ENCODE results near the gene NPAS2. TPM values are rescaled to one million over a fixed set of nuclear protein-coding genes. Genes with fewer than 3 reads are reported as not detected.

NPAS2 gene
- polyA plus RNA-seq, 1 of the 3 experiments (the other 2 are of a cell fraction) = 58.5 TPM

GRCh38 chr2:100823665-100824438, 3.9 kb downstream of the NPAS2 start:
- H3K36me3 ChIP-seq (replicated peaks in 1 of 2; ENCODE audit: control insufficient read depth in 1 of 2, insufficient read depth in 2 of 2, low read length in 1 of 2) = peaks cover 0 to 7% of the 10 kb centered on the region in 2 experiments
- no peaks in the 10 kb centered on the region for H3K9me3 ChIP-seq
- no peaks in the 10 kb centered on the region for H3K9me2 ChIP-seq
- CTCF ChIA-PET = no interaction called here
- 82% methylated on average over 6 of the region's 6 CpGs for WGBS (ENCODE audit: low lambda C conversion rate)
- no peak for TF ChIP-seq RFX5 (IDR thresholded peaks at IDR 0.05; ENCODE audit: low read length)
- TF ChIP-seq RAD21 (IDR thresholded peaks at IDR 0.05; ENCODE audit: low read length) = no peak
- no peak for TF ChIP-seq NFIC (IDR thresholded peaks at IDR 0.05; ENCODE audit: borderline replicate concordance)
- TF ChIP-seq JUND (IDR thresholded peaks at IDR 0.05) = no peak
- TF ChIP-seq SIN3A (IDR thresholded peaks at IDR 0.05; ENCODE audit: borderline replicate concordance, low read depth, low read length) = no peak
- TF ChIP-seq MXI1 (IDR thresholded peaks at IDR 0.05; ENCODE audit: low read depth, low read length) = no peak
- no peak for TF ChIP-seq TAF1 (IDR thresholded peaks at IDR 0.05; ENCODE audit: borderline replicate concordance, low read depth, low read length)
- no peak for TF ChIP-seq TEAD4 (IDR thresholded peaks at IDR 0.05; ENCODE audit: borderline replicate concordance, insufficient read depth)
- no peak for TF ChIP-seq SMC3 (IDR thresholded peaks at IDR 0.05; ENCODE audit: low read depth, low read length)
- no peak for TF ChIP-seq CHD2 (IDR thresholded peaks at IDR 0.05; ENCODE audit: low read length, partially characterized antibody)
- no peak for TF ChIP-seq FOXM1 (IDR thresholded peaks at IDR 0.05; ENCODE audit: low read depth)
- no peak for TF ChIP-seq GABPA (IDR thresholded peaks at IDR 0.05; ENCODE audit: low read depth)
- TF ChIP-seq FOXJ3 (CRISPR knock-in tag; IDR thresholded peaks at IDR 0.05) = no peak
- no peak for TF ChIP-seq USF1 (IDR thresholded peaks at IDR 0.05; ENCODE audit: borderline replicate concordance, low read depth)
- TF ChIP-seq FOSL2 (IDR thresholded peaks at IDR 0.05; ENCODE audit: borderline replicate concordance, low read depth) = no peak
- TF ChIP-seq PBX3 (IDR thresholded peaks at IDR 0.05) = no peak
- TF ChIP-seq TCF12 (IDR thresholded peaks at IDR 0.05) = no peak
- no peaks in the 10 kb centered on the region; the same call in 1 of the 2 replicates for H4K20me1 ChIP-seq (ENCODE audit: insufficient read depth)
- H3K4me1 ChIP-seq (ENCODE audit: control insufficient read depth in 1 of 2, insufficient read depth in 2 of 2, low read depth in 1 of 2, low read length in 1 of 2) = peaks cover 0 to 4% of the 10 kb centered on the region in 2 experiments; a peak in 2 of 4 replicates
- no peak for DNase-seq
- POLR2A ChIA-PET = no interaction called here
- peaks cover 3% of the 10 kb centered on the region for H3F3A ChIP-seq (replicated peaks; ENCODE audit: insufficient read depth)
- no peaks in the 10 kb centered on the region for H3K27me3 ChIP-seq (ENCODE audit: insufficient read depth)
- H3K79me2 ChIP-seq (ENCODE audit: insufficient read depth) = peaks cover 78% of the 10 kb centered on the region
- no peak overlapping the region for H3K27ac ChIP-seq (ENCODE audit: low read depth in 2 of 2, low read length in 1 of 2)
- no peak overlapping the region for H3K4me3 ChIP-seq (ENCODE audit: low read depth in 2 of 2, low read length in 1 of 2)
- H3K4me2 ChIP-seq = no peak overlapping the region
- H2AFZ ChIP-seq (ENCODE audit: low read depth) = no peak overlapping the region
- H3K9ac ChIP-seq = no peak overlapping the region

- H2AFZ ChIP-seq (ENCODE audit: low read depth) = no peak overlapping the region
- H3K9me2 ChIP-seq = no peaks in the 10 kb centered on the region
- H3K27ac ChIP-seq (ENCODE audit: low read depth in 2 of 2, low read length in 1 of 2) = no peak overlapping the region
- no peak for DNase-seq
- TF ChIP-seq JUND (IDR thresholded peaks at IDR 0.05) (no peak), NFIC (IDR thresholded peaks at IDR 0.05; ENCODE audit: borderline replicate concordance) (no peak), NRF1 (IDR thresholded peaks at IDR 0.05; ENCODE audit: low read depth, low read length) (no peak), FOXJ3 (CRISPR knock-in tag; IDR thresholded peaks at IDR 0.05) (no peak), SIN3A (IDR thresholded peaks at IDR 0.05; ENCODE audit: borderline replicate concordance, low read depth, low read length) (no peak), USF1 (IDR thresholded peaks at IDR 0.05; ENCODE audit: borderline replicate concordance, low read depth) (no peak), GABPA (IDR thresholded peaks at IDR 0.05; ENCODE audit: low read depth) (no peak), MEF2A (IDR thresholded peaks at IDR 0.05; ENCODE audit: borderline replicate concordance, low read depth) (no peak), RFX5 (IDR thresholded peaks at IDR 0.05; ENCODE audit: low read length) (no peak), RAD21 (IDR thresholded peaks at IDR 0.05; ENCODE audit: low read length) (no peak), FOXM1 (IDR thresholded peaks at IDR 0.05; ENCODE audit: low read depth) (no peak), ELF1 (IDR thresholded peaks at IDR 0.05) (no peak), SMC3 (IDR thresholded peaks at IDR 0.05; ENCODE audit: low read depth, low read length) (no peak), MAX (IDR thresholded peaks at IDR 0.05; ENCODE audit: low read depth) (no peak), YY1 (IDR thresholded peaks at IDR 0.05; ENCODE audit: low read depth) (no peak), PBX3 (IDR thresholded peaks at IDR 0.05) (no peak)
- peaks cover 0 to 4% of the 10 kb centered on the region in 2 experiments; a peak in 2 of 4 replicates for H3K4me1 ChIP-seq (ENCODE audit: control insufficient read depth in 1 of 2, insufficient read depth in 2 of 2, low read depth in 1 of 2, low read length in 1 of 2)
- H3K4me2 ChIP-seq = no peak overlapping the region
- H3K79me2 ChIP-seq (ENCODE audit: insufficient read depth) = peaks cover 85% of the 10 kb centered on the region
- H3K36me3 ChIP-seq (replicated peaks in 1 of 2; ENCODE audit: control insufficient read depth in 1 of 2, insufficient read depth in 2 of 2, low read length in 1 of 2) = peaks cover 0 to 7% of the 10 kb centered on the region in 2 experiments
- no peaks in the 10 kb centered on the region for H3K9me3 ChIP-seq
- H4K20me1 ChIP-seq (ENCODE audit: insufficient read depth) = no peaks in the 10 kb centered on the region; the same call in 1 of the 2 replicates
- no peak overlapping the region for H3K9ac ChIP-seq
- CTCF ChIA-PET = no interaction called here
- POLR2A ChIA-PET = no interaction called here
- no peaks in the 10 kb centered on the region for H3K27me3 ChIP-seq (ENCODE audit: insufficient read depth)
- no peak overlapping the region for H3K4me3 ChIP-seq (ENCODE audit: low read depth in 2 of 2, low read length in 1 of 2)
- WGBS (ENCODE audit: low lambda C conversion rate) = 82% methylated on average over 5 of the region's 5 CpGs
- peaks cover 6% of the 10 kb centered on the region for H3F3A ChIP-seq (replicated peaks; ENCODE audit: insufficient read depth)
Observed at GRCh38 chr2:100824842-100825241, 4.9 kb downstream of the NPAS2 start.

Data from SK-N-SH (cell line).